Measurements from ENCODE around the gene ABTB2. TPM values are rescaled to one million over a fixed set of nuclear protein-coding genes. Genes with fewer than 3 reads are reported as not detected.

ABTB2 gene
- total and polyA plus RNA-seq, 10 of the 15 experiments (the other 5 are each of a cell fraction or from before 2014, with no cell fraction given), result 0.13 to 2.1 (median 0.72) TPM

GRCh38 chr11:34174412-34175041 lies 183.3 kb downstream of the ABTB2 start (continued):
- TF ChIP-seq BCL3 (IDR thresholded peaks at IDR 0.05; ENCODE audit: borderline replicate concordance, insufficient read depth, low read depth, low read length, poor library complexity, severe bottlenecking) (no peak), RBBP5 (conservative IDR thresholded peaks at IDR 0.05) (no peak), SIX5 (IDR thresholded peaks at IDR 0.05; ENCODE audit: low read depth, low read length, severe bottlenecking) (no peak), ATF2 (IDR thresholded peaks at IDR 0.05; ENCODE audit: low read length) (no peak), PBX3 (IDR thresholded peaks at IDR 0.05; ENCODE audit: insufficient replicate concordance, low read depth, low read length) (no peak), BCLAF1 (IDR thresholded peaks at IDR 0.05) (no peak), ESRRA (IDR thresholded peaks at IDR 0.05; ENCODE audit: low read length) (no peak), GATAD2B (conservative IDR thresholded peaks at IDR 0.05; ENCODE audit: low read depth) (no peak), SUPT20H (IDR thresholded peaks at IDR 0.05; ENCODE audit: borderline replicate concordance, control insufficient read depth, low read depth, low read length) (no peak)
